ENCODE results near the gene ETFA.

The ETFA gene

DNA sequence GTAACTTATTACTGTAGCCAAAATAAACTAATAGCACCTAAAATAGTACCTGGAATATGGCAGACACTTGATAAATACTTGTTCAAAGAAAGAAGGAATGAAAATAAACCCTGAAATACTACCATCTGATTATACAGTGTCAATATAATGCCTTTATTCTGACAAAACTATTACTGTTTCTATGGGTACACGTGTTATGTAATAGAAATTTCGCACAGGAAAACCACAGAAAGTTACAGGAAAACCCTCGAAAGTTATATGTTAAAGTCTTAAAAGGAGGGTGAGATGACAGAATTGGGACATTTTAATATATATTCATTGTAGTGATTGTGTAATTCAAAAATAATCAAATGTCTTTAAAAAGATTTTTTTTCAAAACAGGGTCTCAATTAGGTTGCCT is 28.8 kb downstream of the ETFA start:
- TF ChIP-seq TAF1 (IDR thresholded peaks at IDR 0.05; ENCODE audit: low read depth) (no peak), CREB1 (IDR thresholded peaks at IDR 0.05; ENCODE audit: low read depth) (no peak), YY1 (IDR thresholded peaks at IDR 0.05; ENCODE audit: low read depth) (no peak), EGR1 (IDR thresholded peaks at IDR 0.05) (no peak), RAD21 (IDR thresholded peaks at IDR 0.05; ENCODE audit: low read depth) (no peak), TEAD4 (IDR thresholded peaks at IDR 0.05) (no peak), NFIC (IDR thresholded peaks at IDR 0.05) (no peak), ZBTB7A (IDR thresholded peaks at IDR 0.05; ENCODE audit: low read depth) (no peak), MAX (IDR thresholded peaks at IDR 0.05) (no peak), EP300 (IDR thresholded peaks at IDR 0.05; ENCODE audit: borderline replicate concordance) (no peak)
- TF ChIP-seq, protein P1, sequence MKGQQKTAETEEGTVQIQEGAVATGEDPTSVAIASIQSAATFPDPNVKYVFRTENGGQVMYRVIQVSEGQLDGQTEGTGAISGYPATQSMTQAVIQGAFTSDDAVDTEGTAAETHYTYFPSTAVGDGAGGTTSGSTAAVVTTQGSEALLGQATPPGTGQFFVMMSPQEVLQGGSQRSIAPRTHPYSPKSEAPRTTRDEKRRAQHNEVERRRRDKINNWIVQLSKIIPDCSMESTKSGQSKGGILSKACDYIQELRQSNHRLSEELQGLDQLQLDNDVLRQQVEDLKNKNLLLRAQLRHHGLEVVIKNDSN (IDR thresholded peaks at IDR 0.05): no peak

- no peak for TF ChIP-seq MAX (IDR thresholded peaks at IDR 0.05)
- TF ChIP-seq, protein P1 (IDR thresholded peaks at IDR 0.05): no peak
- no peak for TF ChIP-seq TEAD4 (IDR thresholded peaks at IDR 0.05)
- no peak for TF ChIP-seq CREB1 (IDR thresholded peaks at IDR 0.05; ENCODE audit: low read depth)
- TF ChIP-seq, protein P2, sequence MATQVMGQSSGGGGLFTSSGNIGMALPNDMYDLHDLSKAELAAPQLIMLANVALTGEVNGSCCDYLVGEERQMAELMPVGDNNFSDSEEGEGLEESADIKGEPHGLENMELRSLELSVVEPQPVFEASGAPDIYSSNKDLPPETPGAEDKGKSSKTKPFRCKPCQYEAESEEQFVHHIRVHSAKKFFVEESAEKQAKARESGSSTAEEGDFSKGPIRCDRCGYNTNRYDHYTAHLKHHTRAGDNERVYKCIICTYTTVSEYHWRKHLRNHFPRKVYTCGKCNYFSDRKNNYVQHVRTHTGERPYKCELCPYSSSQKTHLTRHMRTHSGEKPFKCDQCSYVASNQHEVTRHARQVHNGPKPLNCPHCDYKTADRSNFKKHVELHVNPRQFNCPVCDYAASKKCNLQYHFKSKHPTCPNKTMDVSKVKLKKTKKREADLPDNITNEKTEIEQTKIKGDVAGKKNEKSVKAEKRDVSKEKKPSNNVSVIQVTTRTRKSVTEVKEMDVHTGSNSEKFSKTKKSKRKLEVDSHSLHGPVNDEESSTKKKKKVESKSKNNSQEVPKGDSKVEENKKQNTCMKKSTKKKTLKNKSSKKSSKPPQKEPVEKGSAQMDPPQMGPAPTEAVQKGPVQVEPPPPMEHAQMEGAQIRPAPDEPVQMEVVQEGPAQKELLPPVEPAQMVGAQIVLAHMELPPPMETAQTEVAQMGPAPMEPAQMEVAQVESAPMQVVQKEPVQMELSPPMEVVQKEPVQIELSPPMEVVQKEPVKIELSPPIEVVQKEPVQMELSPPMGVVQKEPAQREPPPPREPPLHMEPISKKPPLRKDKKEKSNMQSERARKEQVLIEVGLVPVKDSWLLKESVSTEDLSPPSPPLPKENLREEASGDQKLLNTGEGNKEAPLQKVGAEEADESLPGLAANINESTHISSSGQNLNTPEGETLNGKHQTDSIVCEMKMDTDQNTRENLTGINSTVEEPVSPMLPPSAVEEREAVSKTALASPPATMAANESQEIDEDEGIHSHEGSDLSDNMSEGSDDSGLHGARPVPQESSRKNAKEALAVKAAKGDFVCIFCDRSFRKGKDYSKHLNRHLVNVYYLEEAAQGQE (IDR thresholded peaks at IDR 0.05; ENCODE audit: low read depth): no peak
- no peak for TF ChIP-seq FOXM1 (IDR thresholded peaks at IDR 0.05; ENCODE audit: borderline replicate concordance, low read depth)
Observed at GRCh38 chr15:76278651-76279050, 32.6 kb downstream of the ETFA start.

DNA sequence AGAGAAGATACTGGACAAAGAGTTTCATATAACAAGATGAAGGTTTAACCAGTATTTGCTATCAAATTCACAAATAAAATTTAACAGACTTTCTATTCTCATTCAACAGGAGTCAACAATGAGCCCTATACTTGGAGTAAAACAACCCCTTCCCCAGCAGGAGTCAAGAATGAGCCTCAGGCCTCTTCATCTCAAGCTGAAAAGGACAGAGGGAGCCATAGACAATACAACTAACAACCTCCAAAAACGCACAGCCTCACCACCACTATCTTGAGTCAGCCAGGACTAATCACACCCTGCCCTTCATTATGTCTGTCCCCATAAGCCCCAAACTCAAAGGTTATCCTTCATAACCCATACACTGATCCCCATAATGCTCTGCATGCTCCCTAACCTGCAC is 36.4 kb downstream of the ETFA start:
- TF ChIP-seq NFIC (IDR thresholded peaks at IDR 0.05) (no peak), ZBTB7A (IDR thresholded peaks at IDR 0.05; ENCODE audit: low read depth) (no peak), TEAD4 (IDR thresholded peaks at IDR 0.05) (no peak), YY1 (IDR thresholded peaks at IDR 0.05; ENCODE audit: low read depth) (no peak)

DNA sequence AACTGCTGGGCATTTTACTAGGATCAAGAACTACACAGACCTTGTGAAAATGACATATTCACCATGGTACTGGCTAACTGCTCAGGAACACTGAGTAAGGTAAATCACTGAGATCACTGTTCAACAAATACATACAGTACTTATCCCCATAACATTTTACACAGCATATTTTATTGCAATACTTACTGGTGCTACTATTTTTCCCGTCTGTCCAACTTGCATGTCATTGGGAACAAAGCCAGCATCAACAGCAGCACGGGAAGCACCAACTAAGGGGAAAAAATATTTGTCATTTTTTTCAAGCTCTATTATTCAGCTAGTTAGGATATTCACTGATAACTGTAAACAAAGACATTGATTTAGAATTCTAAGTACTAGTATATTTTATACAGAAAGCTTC is 37.0 kb downstream of the ETFA start:
- TF ChIP-seq CEBPB (IDR thresholded peaks at IDR 0.05): no peak
- TF ChIP-seq MAX (IDR thresholded peaks at IDR 0.05): no peak
- no peak for TF ChIP-seq YY1 (IDR thresholded peaks at IDR 0.05; ENCODE audit: low read depth)
- TF ChIP-seq TAF1 (IDR thresholded peaks at IDR 0.05; ENCODE audit: low read depth): no peak
- TF ChIP-seq RAD21 (IDR thresholded peaks at IDR 0.05; ENCODE audit: low read depth): no peak
- TF ChIP-seq NFIC (IDR thresholded peaks at IDR 0.05): no peak
- no peak for TF ChIP-seq TCF12 (IDR thresholded peaks at IDR 0.05; ENCODE audit: low read depth)
- no peak for TF ChIP-seq TEAD4 (IDR thresholded peaks at IDR 0.05)
- no peak for TF ChIP-seq CREB1 (IDR thresholded peaks at IDR 0.05; ENCODE audit: low read depth)
- no peak for TF ChIP-seq EP300 (IDR thresholded peaks at IDR 0.05; ENCODE audit: borderline replicate concordance)
- TF ChIP-seq, protein P2 (IDR thresholded peaks at IDR 0.05; ENCODE audit: low read depth): no peak

GRCh38 chr15:76270876-76271275 is 40.4 kb downstream of the ETFA start:
- TF ChIP-seq EP300 (IDR thresholded peaks at IDR 0.05; ENCODE audit: borderline replicate concordance): no peak
- TF ChIP-seq RAD21 (IDR thresholded peaks at IDR 0.05; ENCODE audit: low read depth): no peak
- TF ChIP-seq, protein P2 (IDR thresholded peaks at IDR 0.05; ENCODE audit: low read depth): no peak
- TF ChIP-seq CREB1 (IDR thresholded peaks at IDR 0.05; ENCODE audit: low read depth): no peak
- TF ChIP-seq CEBPB (IDR thresholded peaks at IDR 0.05): no peak
- no peak for TF ChIP-seq TCF12 (IDR thresholded peaks at IDR 0.05; ENCODE audit: low read depth)
- TF ChIP-seq ZBTB7A (IDR thresholded peaks at IDR 0.05; ENCODE audit: low read depth): no peak
- no peak for TF ChIP-seq EGR1 (IDR thresholded peaks at IDR 0.05)
- no peak for TF ChIP-seq TAF1 (IDR thresholded peaks at IDR 0.05; ENCODE audit: low read depth)
- no peak for TF ChIP-seq NFIC (IDR thresholded peaks at IDR 0.05)
